ENCODE measurements around the gene CACNA1G. TPM values are rescaled to one million over a fixed set of nuclear protein-coding genes. Genes with fewer than 3 reads are reported as not detected.

The CACNA1G gene
- total RNA-seq (not detected in 2 replicates), polyA plus RNA-seq (not detected in 2 replicates), polyA minus RNA-seq (not detected in 2 replicates), Bru-seq, nascent RNA (percentile 2 among the genes with signal in this experiment), BruChase-seq, experiment 1, labeled RNA remaining after a 6-hour chase (percentile 6 among the genes with signal in this experiment), BruChase-seq, experiment 2, labeled RNA remaining after a 2-hour chase (percentile 2 among the genes with signal in this experiment)
- 0.03 TPM in 1 of 2 replicates, not detected in the other for polyA plus RNA-seq (2011; cell fraction: cytosol; rRNA removed)
- 0.03 TPM in 1 of 2 replicates, not detected in the other for polyA plus RNA-seq (2011; cell fraction: nucleus; rRNA removed)
- polyA plus RNA-seq (2012), result not detected in 2 replicates
- not detected for polyA minus RNA-seq (2011; cell fraction: cytosol; rRNA and poly(A)+ RNA removed)
- polyA minus RNA-seq (2011; cell fraction: nucleus; rRNA and poly(A)+ RNA removed), result not detected in 2 replicates
- long read RNA-seq, result 0 reads

GRCh38 chr17:50560185-50560824, at the start of gene CACNA1G:
Gene CACNA1G, plus strand, starts transcription at chr17:50560715. Its CDS starts 745 bp downstream, at chr17:50561460.
- BruUV-seq (replicated peaks), result no TSS peak
- H2AFZ ChIP-seq (ENCODE audit: low read depth, low read length), result no peak within 1 kb of the TSS
- intact Hi-C loops (cut with micrococcal nuclease), result loop anchor here (5.0 kb wide), 2 partner anchors 42 to 57 kb away; no protein-coding TSS in a partner anchor
- H3K27ac ChIP-seq (ENCODE audit: insufficient read depth, low read depth, low read length), result no peak within 1 kb of the TSS
- dilution Hi-C loops (cut with MboI; ENCODE audit: extremely low pct_ligation_motif_present, low sequenced_read_pairs), result no loop called here
- no peaks in the 10 kb centered on the region for H3K9me1 ChIP-seq (replicated peaks; ENCODE audit: control insufficient read depth, extremely low read depth, insufficient read depth, low read length)
- no peaks in the 10 kb centered on the region for H3K9me3 ChIP-seq (replicated peaks; ENCODE audit: control insufficient read depth, insufficient read depth, low read length)
- DNase-seq (ENCODE audit: low read depth, low spot score), result peak; percentile 70
- H3K4me3 ChIP-seq (replicated peaks in 1 of 3; ENCODE audit: insufficient read depth in 1 of 3, low read depth in 1 of 3, low read length in 3 of 3), result peak within 1 kb of the TSS in 1 of 3 experiments; percentile 15
- peaks cover 0 to 3% of the 10 kb centered on the region in 2 experiments for H3K36me3 ChIP-seq (ENCODE audit: control insufficient read depth in 2 of 2, extremely low read depth in 1 of 2, insufficient read depth in 2 of 2, low read length in 2 of 2)
- TF ChIP-seq POLR2AphosphoS5 (IDR thresholded peaks at IDR 0.05; ENCODE audit: insufficient read depth, low read depth, low read length) (no peak), MYC (IDR thresholded peaks at IDR 0.05; ENCODE audit: low read depth, low read length) (no peak), POLR2A (IDR thresholded peaks at IDR 0.05; ENCODE audit: low read depth, low read length) (no peak)
- ChIA-PET POLR2A (interaction anchor here (1.0 kb wide), 1 partner anchor 10 kb away, joined by 3 read pairs; no protein-coding TSS in a partner anchor), CTCF (interaction anchor here (0.8 to 2.4 kb wide), 9 partner anchors 8 to 120 kb away, joined by 3 to 17 read pairs (median 3); no protein-coding TSS in a partner anchor)
- H3K4me1 ChIP-seq (ENCODE audit: control insufficient read depth, extremely low read depth, insufficient read depth, low read length), result peaks cover 7% of the 10 kb centered on the region
- no peak within 1 kb of the TSS for H3K9ac ChIP-seq (replicated peaks; ENCODE audit: extremely low read depth, insufficient read depth, low read length)
- H3K79me2 ChIP-seq (ENCODE audit: control insufficient read depth, insufficient read depth, low read length), result no peaks in the 10 kb centered on the region
- no peaks in the 10 kb centered on the region for H4K20me1 ChIP-seq (replicated peaks; ENCODE audit: control insufficient read depth, extremely low read depth, insufficient read depth, low read length)
- H3K27me3 ChIP-seq (ENCODE audit: control insufficient read depth in 2 of 2, insufficient read depth in 2 of 2, low read length in 2 of 2), result peaks cover 46 to 55% of the 10 kb centered on the region in 2 experiments
- peak within 1 kb of the TSS; percentile 61 for H3K4me2 ChIP-seq (ENCODE audit: insufficient read depth, low read length)
- peak; percentile 80 for FAIRE-seq

- intact Hi-C loops (cut with micrococcal nuclease) (no loop called here), dilution Hi-C loops (cut with MboI; ENCODE audit: extremely low pct_ligation_motif_present, low sequenced_read_pairs) (no loop called here)
- TF ChIP-seq MYC (IDR thresholded peaks at IDR 0.05; ENCODE audit: low read depth, low read length) (no peak), EZH2 (IDR thresholded peaks at IDR 0.05; ENCODE audit: borderline replicate concordance, low read depth, low read length, severe bottlenecking) (no peak), POLR2AphosphoS5 (IDR thresholded peaks at IDR 0.05; ENCODE audit: insufficient read depth, low read depth, low read length) (no peak), GATA2 (IDR thresholded peaks at IDR 0.05; ENCODE audit: insufficient read depth, insufficient read length, low read depth, low read length) (no peak), MAX (IDR thresholded peaks at IDR 0.05; ENCODE audit: insufficient read depth, insufficient read length) (no peak), FOS (IDR thresholded peaks at IDR 0.05; ENCODE audit: borderline replicate concordance, insufficient read depth, low read length) (no peak), POLR2A (IDR thresholded peaks at IDR 0.05; ENCODE audit: low read depth, low read length) (no peak), JUN (IDR thresholded peaks at IDR 0.05; ENCODE audit: borderline replicate concordance, insufficient read depth, insufficient read length, low read depth) (no peak), CTCF (IDR thresholded peaks at IDR 0.05; ENCODE audit: extremely low read depth in 1 of 2, insufficient read depth in 1 of 2, low read depth in 1 of 2, low read length in 2 of 2) (no peak)
- Histone ChIP-seq H4K20me1 (replicated peaks; ENCODE audit: control insufficient read depth, extremely low read depth, insufficient read depth, low read length) (no peaks in the 10 kb centered on the region), H3K36me3 (ENCODE audit: control insufficient read depth in 2 of 2, extremely low read depth in 1 of 2, insufficient read depth in 2 of 2, low read length in 2 of 2) (no peaks in the 10 kb centered on the region), H3K27me3 (ENCODE audit: control insufficient read depth in 2 of 2, insufficient read depth in 2 of 2, low read length in 2 of 2) (peaks cover 1 to 2% of the 10 kb centered on the region in 2 experiments), H3K79me2 (ENCODE audit: control insufficient read depth, insufficient read depth, low read length) (no peaks in the 10 kb centered on the region), H3K9me3 (replicated peaks; ENCODE audit: control insufficient read depth, insufficient read depth, low read length) (no peaks in the 10 kb centered on the region), H3K9ac (replicated peaks; ENCODE audit: extremely low read depth, insufficient read depth, low read length) (no peak overlapping the region), H3K4me1 (ENCODE audit: control insufficient read depth, extremely low read depth, insufficient read depth, low read length) (peaks cover 4% of the 10 kb centered on the region), H2AFZ (ENCODE audit: low read depth, low read length) (no peak overlapping the region), H3K9me1 (replicated peaks; ENCODE audit: control insufficient read depth, extremely low read depth, insufficient read depth, low read length) (no peaks in the 10 kb centered on the region), H3K4me3 (replicated peaks in 1 of 3; ENCODE audit: insufficient read depth in 1 of 3, low read depth in 1 of 3, low read length in 3 of 3) (no peak overlapping the region), H3K4me2 (ENCODE audit: insufficient read depth, low read length) (no peak overlapping the region), H3K27ac (ENCODE audit: insufficient read depth, low read depth, low read length) (no peak overlapping the region)
- FAIRE-seq, result no peak
- no TSS peak for BruUV-seq (replicated peaks)
- no peak for DNase-seq (ENCODE audit: low read depth, low spot score)
- ChIA-PET POLR2A (no interaction called here), CTCF (interaction anchor here (1.0 to 1.4 kb wide), 2 partner anchors 10 kb away, joined by 3 to 4 read pairs; no protein-coding TSS in a partner anchor)
Observed at GRCh38 chr17:50511058-50511457, 49.5 kb upstream of the CACNA1G start.

Measured in endothelial cell of umbilical vein (primary cell).